GM23338 (cell line): Measurements from ENCODE around the gene BAAT. TPM values are rescaled to one million over a fixed set of nuclear protein-coding genes. Genes with fewer than 3 reads are reported as not detected.

Experiments
- ATAC-seq: fragments of 200-7000 bp; cut with Tn5 transposase; 3 replicates; pipeline ENCODE4 v1.9.1; 2020
- DNase-seq: peaks from one replicate; pipeline ENCODE4 v3.0.0-alpha.2; 2015; ENCODE audit warnings: low spot score
- H2AFZ ChIP-seq: fragments of 200-600 bp; sonication (generic); 2 replicates; pipeline ENCODE4 v1.8.0; 2016; ENCODE audit warnings: antibody characterized with exemption, mild to moderate bottlenecking, moderate library complexity
- H3F3A ChIP-seq: fragments of 200-600 bp; sonication (generic); replicated peaks from 2 replicates; pipeline ENCODE4 v1.8.0; 2017; ENCODE audit warnings: antibody characterized with exemption, mixed run types, low read depth
- H3K27ac ChIP-seq: fragments of 200-600 bp; sonication (generic); 2 replicates; pipeline ENCODE4 v1.6.1; 2016; ENCODE audit warnings: low read depth
- H3K27me3 ChIP-seq: fragments of 200-600 bp; sonication (generic); 2 replicates; pipeline ENCODE4 v1.8.0; 2016; ENCODE audit warnings: mild to moderate bottlenecking, mixed run types, moderate library complexity; ENCODE audit not compliant: insufficient read depth
- H3K36me3 ChIP-seq: fragments of 200-600 bp; sonication (generic); 2 replicates; pipeline ENCODE4 v1.8.0; 2016; ENCODE audit warnings: mild to moderate bottlenecking; ENCODE audit not compliant: insufficient read depth
- H3K4me1 ChIP-seq: fragments of 200-600 bp; sonication (generic); 2 replicates; pipeline ENCODE4 v1.8.0; 2016; ENCODE audit warnings: mild to moderate bottlenecking, moderate library complexity; ENCODE audit not compliant: insufficient read depth
- H3K4me2 ChIP-seq: fragments of 200-600 bp; sonication (generic); 2 replicates; pipeline ENCODE4 v1.7.1; 2017; ENCODE audit warnings: mixed run types
- H3K4me3 ChIP-seq: fragments of 200-600 bp; sonication (generic); 2 replicates; pipeline ENCODE4 v1.6.1; 2016; ENCODE audit warnings: mixed run types
- H3K79me2 ChIP-seq: fragments of 200-600 bp; sonication (generic); replicated peaks from 2 replicates; pipeline ENCODE4 v1.8.0; 2017; ENCODE audit warnings: mild to moderate bottlenecking; ENCODE audit not compliant: insufficient read depth
- H3K9me2 ChIP-seq: fragments of 200-600 bp; sonication (generic); 2 replicates; pipeline ENCODE4 v1.8.0; 2017; ENCODE audit not compliant: insufficient read depth
- H4K20me1 ChIP-seq: fragments of 200-600 bp; sonication (generic); replicated peaks from 2 replicates; pipeline ENCODE4 v1.8.0; 2017; ENCODE audit warnings: mild to moderate bottlenecking; ENCODE audit not compliant: insufficient read depth
- H3K27ac Mint-ChIP-seq: 2 replicates; pipeline ENCODE4 v1.8.0; 2020; ENCODE audit warnings: inconsistent platforms, mild to moderate bottlenecking, moderate library complexity, mixed read lengths
- H3K27me3 Mint-ChIP-seq: 3 replicates; pipeline ENCODE4 v1.8.0; 2022; ENCODE audit warnings: low read depth, mild to moderate bottlenecking, moderate library complexity, mixed read lengths, inconsistent platforms; ENCODE audit not compliant: insufficient read depth, poor library complexity
- H3K36me3 Mint-ChIP-seq: 3 replicates; pipeline ENCODE4 v1.8.0; 2021; ENCODE audit warnings: low read depth, mild to moderate bottlenecking, inconsistent platforms, moderate library complexity, mixed read lengths
- H3K4me1 Mint-ChIP-seq: 3 replicates; pipeline ENCODE4 v1.8.0; 2020; ENCODE audit warnings: mild to moderate bottlenecking, inconsistent platforms, mixed read lengths
- H3K4me3 Mint-ChIP-seq: 3 replicates; pipeline ENCODE4 v1.8.0; 2021; ENCODE audit warnings: moderate library complexity, mild to moderate bottlenecking, inconsistent platforms, mixed read lengths
- H3K9me3 Mint-ChIP-seq: 3 replicates; pipeline ENCODE4 v1.8.0; 2020; ENCODE audit warnings: moderate library complexity, mild to moderate bottlenecking, inconsistent platforms, mixed read lengths
- CREB1 ChIP-seq: fragments of 250-450 bp; sonication (Bioruptor Pico); IDR thresholded peaks from 2 replicates; pipeline ENCODE4 v1.5.0; 2020; ENCODE audit warnings: low read depth, mild to moderate bottlenecking, moderate library complexity
- CTCF ChIP-seq, 2 experiments: fragments of 200-600 bp in 1 of 2; sonication (generic) in 1 of 2; conservative IDR thresholded peaks; 2 replicates each; pipeline versions ENCODE4 v1.5.1 to v1.6.1; 2016 to 2017; ENCODE audit warnings: antibody characterized with exemption in 2 of 2, low read depth in 2 of 2, mild to moderate bottlenecking in 2 of 2, moderate library complexity in 1 of 2
- ETS1 ChIP-seq: IDR thresholded peaks from 2 replicates; pipeline ENCODE4 v1.6.1; 2016; ENCODE audit warnings: antibody characterized with exemption
- EZH2 ChIP-seq: fragments of 200-600 bp; sonication (generic); IDR thresholded peaks from one replicate; pipeline ENCODE4 v1.8.0; 2017; ENCODE audit warnings: antibody characterized with exemption, mild to moderate bottlenecking, low read depth; ENCODE audit not compliant: unreplicated experiment
- EZH2phosphoT487 ChIP-seq: fragments of 200-600 bp; sonication (generic); IDR thresholded peaks from one replicate; pipeline ENCODE4 v1.8.1; 2018; ENCODE audit warnings: antibody characterized with exemption; ENCODE audit not compliant: unreplicated experiment
- JUNB ChIP-seq: IDR thresholded peaks from one replicate; pipeline ENCODE4 v1.6.1; 2016; ENCODE audit warnings: antibody characterized with exemption; ENCODE audit not compliant: unreplicated experiment
- NANOG ChIP-seq: IDR thresholded peaks from 2 replicates; pipeline ENCODE4 v1.6.1; 2016; ENCODE audit warnings: antibody characterized with exemption, borderline replicate concordance
- POLR2AphosphoS5 ChIP-seq: IDR thresholded peaks from 2 replicates; pipeline ENCODE4 v1.6.1; 2016; ENCODE audit warnings: antibody characterized with exemption, low read depth
- REST ChIP-seq: IDR thresholded peaks from one replicate; pipeline ENCODE4 v1.6.1; 2018; ENCODE audit warnings: antibody characterized with exemption; ENCODE audit not compliant: unreplicated experiment
- STAT1 ChIP-seq: IDR thresholded peaks from one replicate; pipeline ENCODE4 v1.6.1; 2016; ENCODE audit warnings: antibody characterized with exemption; ENCODE audit not compliant: unreplicated experiment
- ZNF114 ChIP-seq: fragments of 250-450 bp; sonication (Bioruptor Pico); IDR thresholded peaks from 2 replicates; pipeline ENCODE4 v1.5.0; 2020; ENCODE audit warnings: mild to moderate bottlenecking, moderate library complexity
- ZNF331 ChIP-seq: fragments of 250-450 bp; sonication (Bioruptor Pico); IDR thresholded peaks from 2 replicates; pipeline ENCODE4 v1.5.0; 2020; ENCODE audit warnings: low read depth, mild to moderate bottlenecking, moderate library complexity
- ZNF462 ChIP-seq: fragments of 250-450 bp; sonication (Bioruptor Pico); IDR thresholded peaks from 2 replicates; pipeline ENCODE4 v1.5.0; 2020; ENCODE audit warnings: mild to moderate bottlenecking, moderate library complexity
- polyA plus RNA-seq: library from polyadenylated mRNA; unstranded; fragments of >200 nt; fragmentation: Nextera tagmentation; extraction: Ambion mirVana; gene quantifications from 2 replicates; pipeline ENCODE4 v1.2.1, GENCODE V29; 2016
- total RNA-seq: library from RNA; depleted of rRNA; stranded (reverse); fragments of >200 nt; shearing (Covaris generic); gene quantifications from 2 replicates; pipeline ENCODE4 v1.2.3, GENCODE V29; 2014

Gene BAAT
- total and polyA plus RNA-seq, 2 experiments from 2014 or later, result 0.08 to 0.14 TPM

GRCh38 chr9:101397746-101398067 lies 12.9 kb upstream of the BAAT start (continued):
- TF ChIP-seq ZNF462 (no peak), NANOG (no peak), ZNF331 (CRISPR knock-in tag) (no peak), STAT1 (no peak)

GRCh38 chr9:101394687-101395086 lies 9.9 kb upstream of the BAAT start:
- peaks cover 86% of the 10 kb centered on the region for H3K79me2 ChIP-seq
- H3K9me3 Mint-ChIP-seq, result peaks cover 17% of the 10 kb centered on the region
- H3K9me2 ChIP-seq, result no peaks in the 10 kb centered on the region
- no peak overlapping the region for H3K4me3 Mint-ChIP-seq
- no peaks in the 10 kb centered on the region; the same call in 2 of the 3 replicates for H3K4me1 Mint-ChIP-seq
- H3K27ac ChIP-seq, result no peak overlapping the region
- no peak overlapping the region for H3K27ac Mint-ChIP-seq
- H3K4me1 ChIP-seq, result peaks cover 9% of the 10 kb centered on the region; the same call in 1 of the 2 replicates
- H3K36me3 ChIP-seq, result peaks cover 15% of the 10 kb centered on the region
- ATAC-seq (no peak), DNase-seq (no peak)
- H3K4me2 ChIP-seq, result no peak overlapping the region
- H3K27me3 Mint-ChIP-seq, result peaks cover 4% of the 10 kb centered on the region
- peaks cover 74% of the 10 kb centered on the region for H3K36me3 Mint-ChIP-seq
- no peaks in the 10 kb centered on the region for H3F3A ChIP-seq
- no peak overlapping the region for H3K4me3 ChIP-seq
- H2AFZ ChIP-seq, result no peak overlapping the region
- peaks cover 35% of the 10 kb centered on the region for H4K20me1 ChIP-seq
- no peaks in the 10 kb centered on the region for H3K27me3 ChIP-seq
- no peak for TF ChIP-seq STAT1
- no peak for TF ChIP-seq NANOG
- no peak for TF ChIP-seq CTCF (conservative IDR thresholded peaks at IDR 0.05; ENCODE audit: low read depth in 2 of 2)
- TF ChIP-seq CREB1 (CRISPR knock-in tag), result no peak
- no peak for TF ChIP-seq ETS1
- no peak for TF ChIP-seq EZH2
- no peak for TF ChIP-seq EZH2phosphoT487
- TF ChIP-seq REST, result no peak
- TF ChIP-seq POLR2AphosphoS5, result no peak
- no peak for TF ChIP-seq JUNB
- TF ChIP-seq ZNF114, result no peak
- no peak for TF ChIP-seq ZNF331 (CRISPR knock-in tag)
